GM21529 (cell line): ENCODE data around the gene TSHZ2.
"Not testable (repeated sequence)": the region's sequence is repeated elsewhere in the genome, so short reads cannot be mapped to it uniquely, and the experiment has no call there.

Source experiments
- ATAC-seq: cut with Tn5 transposase; IDR thresholded peaks from one replicate; pipeline ENCODE4 v1.9.1; 2021; ENCODE audit not compliant: unreplicated experiment

TSHZ2 gene

GRCh38 chr20:53366928-53367327, 394.8 kb downstream of the TSHZ2 start:
- ATAC-seq: not testable (repeated sequence)

- ATAC-seq: no peak
These were observed 397.7 kb downstream of the TSHZ2 start for GRCh38 chr20:53369871-53370270.

GRCh38 chr20:53370345-53370961, 398.3 kb downstream of the TSHZ2 start:
- ATAC-seq: no peak

GRCh38 chr20:53371216-53371615, 399.1 kb downstream of the TSHZ2 start:
- ATAC-seq: no peak

GRCh38 chr20:53376021-53376420, 403.9 kb downstream of the TSHZ2 start:
- no peak for ATAC-seq

- ATAC-seq: no peak
These were observed 407.1 kb downstream of the TSHZ2 start for GRCh38 chr20:53379014-53379832.

GRCh38 chr20:53379833-53380120, 407.6 kb downstream of the TSHZ2 start:
- ATAC-seq: no peak

GRCh38 chr20:53381568-53382262, 409.6 kb downstream of the TSHZ2 start:
- no peak for ATAC-seq

GRCh38 chr20:53382263-53382844, 410.2 kb downstream of the TSHZ2 start:
- ATAC-seq: no peak

GRCh38 chr20:53383916-53384315, 411.8 kb downstream of the TSHZ2 start:
- no peak for ATAC-seq

GRCh38 chr20:53384392-53384791, 412.2 kb downstream of the TSHZ2 start:
- ATAC-seq: no peak

- no peak for ATAC-seq
These were observed 414.0 kb downstream of the TSHZ2 start for GRCh38 chr20:53385941-53386767.

GRCh38 chr20:53387983-53388675, 416.0 kb downstream of the TSHZ2 start:
- ATAC-seq: no peak

- no peak for ATAC-seq
These were observed 417.6 kb downstream of the TSHZ2 start for GRCh38 chr20:53389516-53390300.

- no peak for ATAC-seq
These were observed 418.6 kb downstream of the TSHZ2 start for GRCh38 chr20:53390770-53391169.

- no peak for ATAC-seq
These were observed 422.3 kb downstream of the TSHZ2 start for GRCh38 chr20:53394433-53394832.

- ATAC-seq: no peak
These were observed 423.2 kb downstream of the TSHZ2 start for GRCh38 chr20:53395188-53395923.

- no peak for ATAC-seq
These were observed 426.9 kb downstream of the TSHZ2 start for GRCh38 chr20:53399083-53399482.
